Astrocyte (in vitro differentiated cells and primary cell): ENCODE data around the gene AGTR1. TPM values are rescaled to one million over a fixed set of nuclear protein-coding genes. Genes with fewer than 3 reads are reported as not detected.

ENCODE experiments used
- DNase-seq: peaks from one replicate; pipeline ENCODE4 v3.0.0-alpha.2; 2010; ENCODE audit warnings: low read depth
- FAIRE-seq: peaks from 2 replicates; lab custom pipeline; 2011; peaks lifted over from hg19 to GRCh38; lab: Jason Lieb, UNC
- H2AFZ ChIP-seq: 2 replicates; pipeline ENCODE4 v1.6.0; 2012; ENCODE audit warnings: low read depth, low read length, inconsistent platforms
- H3K27ac ChIP-seq: 2 replicates; pipeline ENCODE4 v1.5.1; 2011; ENCODE audit warnings: low read depth, low read length, inconsistent platforms
- H3K27me3 ChIP-seq: 2 replicates; pipeline ENCODE4 v1.6.0; 2011; ENCODE audit warnings: low read length, inconsistent platforms; ENCODE audit not compliant: insufficient read depth
- H3K36me3 ChIP-seq: 2 replicates; pipeline ENCODE4 v1.5.1; 2011; ENCODE audit warnings: low read length, inconsistent platforms; ENCODE audit not compliant: insufficient read depth
- H3K4me1 ChIP-seq: 2 replicates; pipeline ENCODE4 v1.5.1; 2011; ENCODE audit warnings: low read length, inconsistent platforms; ENCODE audit not compliant: insufficient read depth
- H3K4me2 ChIP-seq: 2 replicates; pipeline ENCODE4 v1.6.0; 2012; ENCODE audit warnings: low read length, inconsistent platforms
- H3K4me3 ChIP-seq: 2 replicates; pipeline ENCODE4 v1.5.1; 2011; ENCODE audit warnings: low read depth, mild to moderate bottlenecking, low read length, inconsistent platforms; ENCODE audit not compliant: insufficient read depth
- H3K79me2 ChIP-seq: 2 replicates; pipeline ENCODE4 v1.6.0; 2012; ENCODE audit warnings: mild to moderate bottlenecking, low read length, inconsistent platforms; ENCODE audit not compliant: insufficient read depth
- H3K9ac ChIP-seq: 2 replicates; pipeline ENCODE4 v1.6.0; 2012; ENCODE audit warnings: mild to moderate bottlenecking, low read length, inconsistent platforms
- H3K9me3 ChIP-seq: 2 replicates; pipeline ENCODE4 v1.5.1; 2012; ENCODE audit warnings: low read depth, mild to moderate bottlenecking, low read length, inconsistent platforms; ENCODE audit not compliant: insufficient read depth
- H4K20me1 ChIP-seq: 2 replicates; pipeline ENCODE4 v1.6.0; 2012; ENCODE audit warnings: low read length, inconsistent platforms; ENCODE audit not compliant: insufficient read depth
- H3K27ac Mint-ChIP-seq: one replicate; pipeline ENCODE4 v1.8.0; 2021; ENCODE audit warnings: mild to moderate bottlenecking, mixed read lengths; ENCODE audit not compliant: unreplicated experiment
- H3K27me3 Mint-ChIP-seq: one replicate; pipeline ENCODE4 v1.8.0; 2021; ENCODE audit warnings: low read depth, mixed read lengths; ENCODE audit not compliant: unreplicated experiment
- H3K36me3 Mint-ChIP-seq: one replicate; pipeline ENCODE4 v1.8.0; 2021; ENCODE audit warnings: low read depth, mixed read lengths; ENCODE audit not compliant: unreplicated experiment
- H3K4me1 Mint-ChIP-seq: one replicate; pipeline ENCODE4 v1.8.0; 2021; ENCODE audit warnings: low read depth, mixed read lengths; ENCODE audit not compliant: unreplicated experiment
- H3K4me3 Mint-ChIP-seq: one replicate; pipeline ENCODE4 v1.8.0; 2021; ENCODE audit warnings: mild to moderate bottlenecking, moderate library complexity, mixed read lengths; ENCODE audit not compliant: unreplicated experiment
- H3K9me3 Mint-ChIP-seq: one replicate; pipeline ENCODE4 v1.8.0; 2021; ENCODE audit warnings: mild to moderate bottlenecking, mixed read lengths; ENCODE audit not compliant: unreplicated experiment
- EZH2 ChIP-seq: IDR thresholded peaks from 2 replicates; pipeline ENCODE4 v1.6.1; 2012; ENCODE audit warnings: mild to moderate bottlenecking, low read length, inconsistent platforms; ENCODE audit not compliant: insufficient read depth
- total RNA-seq: library from RNA; stranded (reverse); gene quantifications from 2 replicates; pipeline ENCODE4 v1.2.1, GENCODE V29; 2021
- TF ChIP-seq, protein P1 (sequence below): IDR thresholded peaks from 2 replicates; pipeline ENCODE4 v1.5.1; 2011; ENCODE audit warnings: low read depth, mild to moderate bottlenecking, inconsistent platforms, low read length, moderate library complexity; ENCODE audit not compliant: insufficient read depth

AGTR1 gene
- total RNA-seq, 1 donor from 2014 or later, result 0.61 TPM

DNA sequence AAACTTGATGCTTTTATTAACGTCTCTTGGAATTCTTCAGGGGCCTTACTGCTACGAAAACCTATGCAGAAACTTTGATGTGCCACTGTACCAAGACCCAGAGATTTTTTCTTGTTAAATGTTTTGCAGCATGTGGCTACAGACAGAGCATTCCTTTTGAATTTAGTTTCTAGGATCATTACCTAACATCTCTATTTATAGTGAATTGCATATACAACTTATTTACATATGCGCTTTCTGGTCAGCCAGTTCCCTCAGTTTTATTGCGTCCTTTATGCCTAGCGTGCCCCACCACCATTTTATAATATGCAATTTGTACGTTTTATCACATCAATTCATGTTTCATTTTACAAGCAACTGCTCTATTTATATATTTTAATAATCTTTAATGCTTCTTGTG, 46.2 kb upstream of the AGTR1 start:
- peaks cover 17% of the 10 kb centered on the region for H3K4me1 Mint-ChIP-seq

DNA sequence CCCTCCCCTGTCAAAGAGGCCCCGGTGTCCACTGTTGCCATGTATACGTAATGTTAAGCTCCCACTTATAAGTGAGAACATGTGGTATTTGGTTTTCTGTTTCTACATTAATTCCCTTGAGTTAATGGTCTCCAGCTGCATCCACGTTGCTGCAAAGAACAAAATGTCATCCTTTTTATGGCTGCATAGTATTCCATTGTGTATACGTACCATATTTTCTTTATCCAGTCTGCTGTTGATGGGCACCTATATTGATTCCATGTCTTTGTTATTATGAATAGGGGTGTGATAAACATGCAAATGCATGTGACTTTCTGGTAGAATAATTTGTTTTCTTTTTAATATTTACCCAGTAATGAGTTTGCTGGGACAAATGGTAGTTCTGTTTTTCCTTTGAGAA, 43.3 kb upstream of the AGTR1 start:
- no peak overlapping the region for H3K27ac ChIP-seq
- Mint-ChIP-seq H3K27me3 (no peaks in the 10 kb centered on the region), H3K9me3 (no peaks in the 10 kb centered on the region), H3K36me3 (no peaks in the 10 kb centered on the region), H3K4me1 (peaks cover 4% of the 10 kb centered on the region), H3K27ac (no peak overlapping the region), H3K4me3 (no peak overlapping the region)
- H3K4me3 ChIP-seq, result no peak overlapping the region
- H3K4me1 ChIP-seq, result peaks cover 4% of the 10 kb centered on the region
- H4K20me1 ChIP-seq, result no peaks in the 10 kb centered on the region
- H3K27me3 ChIP-seq, result no peaks in the 10 kb centered on the region
- FAIRE-seq, result peak; percentile 9
- DNase-seq, result no peak
- no peak overlapping the region for H3K9ac ChIP-seq
- no peak for TF ChIP-seq EZH2
- TF ChIP-seq, protein P1, sequence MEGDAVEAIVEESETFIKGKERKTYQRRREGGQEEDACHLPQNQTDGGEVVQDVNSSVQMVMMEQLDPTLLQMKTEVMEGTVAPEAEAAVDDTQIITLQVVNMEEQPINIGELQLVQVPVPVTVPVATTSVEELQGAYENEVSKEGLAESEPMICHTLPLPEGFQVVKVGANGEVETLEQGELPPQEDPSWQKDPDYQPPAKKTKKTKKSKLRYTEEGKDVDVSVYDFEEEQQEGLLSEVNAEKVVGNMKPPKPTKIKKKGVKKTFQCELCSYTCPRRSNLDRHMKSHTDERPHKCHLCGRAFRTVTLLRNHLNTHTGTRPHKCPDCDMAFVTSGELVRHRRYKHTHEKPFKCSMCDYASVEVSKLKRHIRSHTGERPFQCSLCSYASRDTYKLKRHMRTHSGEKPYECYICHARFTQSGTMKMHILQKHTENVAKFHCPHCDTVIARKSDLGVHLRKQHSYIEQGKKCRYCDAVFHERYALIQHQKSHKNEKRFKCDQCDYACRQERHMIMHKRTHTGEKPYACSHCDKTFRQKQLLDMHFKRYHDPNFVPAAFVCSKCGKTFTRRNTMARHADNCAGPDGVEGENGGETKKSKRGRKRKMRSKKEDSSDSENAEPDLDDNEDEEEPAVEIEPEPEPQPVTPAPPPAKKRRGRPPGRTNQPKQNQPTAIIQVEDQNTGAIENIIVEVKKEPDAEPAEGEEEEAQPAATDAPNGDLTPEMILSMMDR, result no peak
- H2AFZ ChIP-seq, result no peak overlapping the region
- H3K36me3 ChIP-seq, result no peaks in the 10 kb centered on the region
- H3K79me2 ChIP-seq, result no peaks in the 10 kb centered on the region
- no peaks in the 10 kb centered on the region for H3K9me3 ChIP-seq
- H3K4me2 ChIP-seq, result no peak overlapping the region

More for the DNA sequence above, 46.2 kb upstream of the AGTR1 start:
- Histone ChIP-seq H3K4me1 (peaks cover 16% of the 10 kb centered on the region), H3K4me3 (no peak overlapping the region), H2AFZ (no peak overlapping the region), H4K20me1 (no peaks in the 10 kb centered on the region), H3K27me3 (no peaks in the 10 kb centered on the region), H3K36me3 (no peaks in the 10 kb centered on the region), H3K79me2 (no peaks in the 10 kb centered on the region), H3K9me3 (no peaks in the 10 kb centered on the region), H3K27ac (no peak overlapping the region), H3K9ac (no peak overlapping the region), H3K4me2 (no peak overlapping the region)
- DNase-seq (no peak), FAIRE-seq (no peak)
- H3K4me3 Mint-ChIP-seq, result no peak overlapping the region
- no peak overlapping the region for H3K27ac Mint-ChIP-seq
- no peak for TF ChIP-seq EZH2
- TF ChIP-seq, protein P1, result no peak
- H3K9me3 Mint-ChIP-seq, result no peaks in the 10 kb centered on the region
- no peaks in the 10 kb centered on the region for H3K27me3 Mint-ChIP-seq
- H3K36me3 Mint-ChIP-seq, result no peaks in the 10 kb centered on the region

DNA sequence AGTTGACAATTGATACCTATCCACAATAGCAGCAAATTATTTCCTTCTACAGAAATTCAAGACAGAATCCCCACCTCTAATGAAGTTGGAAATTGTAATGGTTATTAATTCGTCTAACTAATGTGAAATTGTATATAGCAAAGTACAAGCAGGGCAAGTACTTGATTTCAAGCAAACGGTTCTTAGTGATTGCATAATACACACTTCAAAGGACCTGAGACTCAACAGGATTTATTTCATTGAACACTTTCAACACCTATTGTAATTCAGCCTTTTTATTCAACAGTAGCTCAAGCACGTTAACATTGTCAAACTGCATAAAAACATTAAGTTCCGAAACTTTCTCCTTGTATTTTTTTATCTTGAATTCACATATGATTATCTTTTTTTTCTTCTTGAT, 40.2 kb upstream of the AGTR1 start:
- DNase-seq (no peak), FAIRE-seq (no peak)
- no peak overlapping the region for H3K9ac ChIP-seq
- TF ChIP-seq, protein P1, result no peak
- no peak for TF ChIP-seq EZH2
- H3K4me3 ChIP-seq, result no peak overlapping the region
- H3K4me2 ChIP-seq, result no peak overlapping the region
- H2AFZ ChIP-seq, result no peak overlapping the region
- Mint-ChIP-seq H3K27me3 (no peaks in the 10 kb centered on the region), H3K36me3 (no peaks in the 10 kb centered on the region), H3K27ac (no peak overlapping the region), H3K4me3 (no peak overlapping the region), H3K4me1 (no peaks in the 10 kb centered on the region), H3K9me3 (no peaks in the 10 kb centered on the region)
- no peaks in the 10 kb centered on the region for H4K20me1 ChIP-seq
- H3K4me1 ChIP-seq, result no peaks in the 10 kb centered on the region
- H3K27me3 ChIP-seq, result no peaks in the 10 kb centered on the region
- H3K27ac ChIP-seq, result no peak overlapping the region
- no peaks in the 10 kb centered on the region for H3K36me3 ChIP-seq
- no peaks in the 10 kb centered on the region for H3K9me3 ChIP-seq
- no peaks in the 10 kb centered on the region for H3K79me2 ChIP-seq
